Measurements from ENCODE around the gene TBC1D14.

The TBC1D14 gene

DNA sequence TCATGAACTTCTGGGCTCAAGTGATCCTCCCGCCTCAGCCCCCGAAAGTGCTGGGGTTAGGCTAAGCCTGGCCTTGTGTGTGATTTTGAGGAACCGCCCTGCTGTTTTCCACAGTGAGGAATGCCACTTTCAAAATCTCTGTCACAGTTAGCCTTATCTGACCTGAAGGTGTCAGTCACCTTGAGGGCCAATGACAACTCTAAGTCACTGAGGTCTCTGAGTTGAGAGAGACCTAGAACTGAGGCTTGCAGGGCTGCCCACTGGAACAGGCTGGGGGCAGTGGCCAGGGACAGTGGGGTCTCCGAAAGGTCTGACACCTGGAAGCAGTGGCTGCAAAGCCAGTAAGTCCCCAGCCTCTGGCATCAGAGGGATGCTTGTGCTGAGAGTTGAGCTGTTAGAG lies 139.7 kb downstream of the TBC1D14 start:
- no peak overlapping the region for H3K4me3 ChIP-seq (ENCODE audit: low read depth, low read length)
- TF ChIP-seq, protein P1, sequence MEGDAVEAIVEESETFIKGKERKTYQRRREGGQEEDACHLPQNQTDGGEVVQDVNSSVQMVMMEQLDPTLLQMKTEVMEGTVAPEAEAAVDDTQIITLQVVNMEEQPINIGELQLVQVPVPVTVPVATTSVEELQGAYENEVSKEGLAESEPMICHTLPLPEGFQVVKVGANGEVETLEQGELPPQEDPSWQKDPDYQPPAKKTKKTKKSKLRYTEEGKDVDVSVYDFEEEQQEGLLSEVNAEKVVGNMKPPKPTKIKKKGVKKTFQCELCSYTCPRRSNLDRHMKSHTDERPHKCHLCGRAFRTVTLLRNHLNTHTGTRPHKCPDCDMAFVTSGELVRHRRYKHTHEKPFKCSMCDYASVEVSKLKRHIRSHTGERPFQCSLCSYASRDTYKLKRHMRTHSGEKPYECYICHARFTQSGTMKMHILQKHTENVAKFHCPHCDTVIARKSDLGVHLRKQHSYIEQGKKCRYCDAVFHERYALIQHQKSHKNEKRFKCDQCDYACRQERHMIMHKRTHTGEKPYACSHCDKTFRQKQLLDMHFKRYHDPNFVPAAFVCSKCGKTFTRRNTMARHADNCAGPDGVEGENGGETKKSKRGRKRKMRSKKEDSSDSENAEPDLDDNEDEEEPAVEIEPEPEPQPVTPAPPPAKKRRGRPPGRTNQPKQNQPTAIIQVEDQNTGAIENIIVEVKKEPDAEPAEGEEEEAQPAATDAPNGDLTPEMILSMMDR (IDR thresholded peaks at IDR 0.05; ENCODE audit: low read depth, low read length): no peak

DNA sequence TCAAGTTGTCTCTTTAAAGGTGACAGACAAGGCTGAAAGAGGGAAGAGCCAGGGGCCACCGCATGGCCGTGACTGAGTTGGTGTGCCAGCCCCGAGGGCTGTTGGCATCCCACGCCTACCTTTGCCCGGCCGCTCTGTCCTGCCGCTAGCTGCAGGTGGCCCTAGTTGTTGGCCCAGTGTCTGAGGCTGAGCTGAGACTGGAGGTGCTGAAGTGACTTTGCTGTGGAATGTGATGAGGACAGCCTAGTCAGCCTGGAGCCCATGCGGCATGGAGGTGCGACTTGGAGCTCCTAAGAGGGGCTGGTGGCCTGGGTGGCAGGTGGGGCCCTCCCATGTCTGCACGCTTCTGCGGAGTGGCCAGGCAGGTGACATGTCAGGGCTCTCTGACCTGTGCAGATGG lies 140.1 kb downstream of the TBC1D14 start:
- H3K4me3 ChIP-seq (ENCODE audit: low read depth, low read length): no peak overlapping the region
- TF ChIP-seq, protein P1 (IDR thresholded peaks at IDR 0.05; ENCODE audit: low read depth, low read length): no peak

DNA sequence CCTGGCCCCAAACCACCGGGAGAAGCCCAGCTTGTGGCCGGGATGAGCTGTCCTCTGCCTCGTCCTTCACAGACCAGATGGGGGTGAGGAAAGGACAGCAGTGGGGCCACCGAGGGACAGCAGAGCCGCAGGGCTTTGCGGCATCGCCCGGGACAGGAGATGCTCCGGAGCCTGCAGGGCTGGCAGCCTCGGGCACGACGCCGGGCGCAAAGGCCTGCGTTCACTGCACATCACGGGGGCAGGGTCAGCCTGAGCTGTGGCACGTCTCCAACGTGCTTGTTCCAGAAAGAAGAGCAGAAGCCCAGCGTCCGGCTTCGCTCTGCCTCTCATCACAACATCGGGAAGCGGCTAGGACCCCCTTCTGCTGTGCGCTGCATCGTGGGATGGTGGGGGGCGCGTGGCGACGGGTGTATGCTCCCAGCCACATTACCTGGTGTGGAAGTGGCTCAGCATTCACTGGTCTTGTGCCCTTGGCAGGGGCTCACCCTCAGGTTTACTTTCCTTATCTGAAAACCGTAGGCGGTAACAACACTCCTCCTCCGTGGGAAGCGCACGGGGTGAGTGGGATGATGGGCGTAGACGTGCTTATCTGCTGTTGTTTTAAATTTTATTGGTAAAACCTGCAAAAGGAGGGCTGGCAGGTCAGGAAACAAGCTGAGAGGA lies 141.0 kb downstream of the TBC1D14 start:
- TF ChIP-seq, protein P1 (IDR thresholded peaks at IDR 0.05; ENCODE audit: low read depth, low read length): no peak

DNA sequence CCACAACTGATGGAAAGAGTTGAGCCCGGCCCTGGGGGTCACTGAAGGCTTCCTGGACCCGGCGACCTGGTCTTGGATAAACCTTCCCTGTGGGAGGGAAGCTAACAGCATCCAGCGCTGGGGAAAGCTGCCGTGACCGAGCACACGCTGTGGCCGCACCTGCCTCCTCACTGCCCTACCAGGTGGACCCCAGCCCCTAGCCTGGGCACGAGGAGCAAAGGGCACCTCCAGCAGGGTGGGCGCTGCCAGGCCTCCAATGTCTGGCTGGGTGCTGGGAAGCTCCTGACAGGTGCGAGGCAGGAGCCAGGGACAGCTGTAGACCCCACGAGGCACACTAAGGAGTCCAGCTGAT lies 141.5 kb downstream of the TBC1D14 start:
- TF ChIP-seq, protein P1 (IDR thresholded peaks at IDR 0.05; ENCODE audit: low read depth, low read length): no peak
- no peak overlapping the region for H3K4me3 ChIP-seq (ENCODE audit: low read depth, low read length)

More for the DNA sequence above, 141.0 kb downstream of the TBC1D14 start:
- H3K4me3 ChIP-seq (ENCODE audit: low read depth, low read length): no peak overlapping the region

DNA sequence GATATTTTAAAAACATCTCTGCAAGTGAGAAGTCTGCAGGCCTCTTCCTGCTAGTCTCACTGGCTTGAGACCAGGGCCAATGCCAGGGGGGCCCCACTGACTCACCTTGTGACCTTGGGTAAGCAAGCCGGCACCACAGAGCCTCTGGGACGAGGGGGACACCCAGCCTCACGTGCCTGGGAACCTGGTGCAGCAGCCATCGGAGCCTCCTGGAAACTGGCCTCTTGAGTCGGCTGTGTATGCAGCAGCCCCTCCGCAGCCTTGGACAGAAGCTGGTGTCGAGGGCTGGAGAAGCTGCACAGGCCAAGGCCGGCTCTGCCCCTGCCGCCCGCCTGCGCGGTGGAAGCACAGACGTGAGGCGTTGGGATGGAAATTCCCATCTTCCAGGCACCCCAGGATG lies 142.3 kb downstream of the TBC1D14 start:
- H3K4me3 ChIP-seq (ENCODE audit: low read depth, low read length): no peak overlapping the region
- TF ChIP-seq, protein P1 (IDR thresholded peaks at IDR 0.05; ENCODE audit: low read depth, low read length): no peak

DNA sequence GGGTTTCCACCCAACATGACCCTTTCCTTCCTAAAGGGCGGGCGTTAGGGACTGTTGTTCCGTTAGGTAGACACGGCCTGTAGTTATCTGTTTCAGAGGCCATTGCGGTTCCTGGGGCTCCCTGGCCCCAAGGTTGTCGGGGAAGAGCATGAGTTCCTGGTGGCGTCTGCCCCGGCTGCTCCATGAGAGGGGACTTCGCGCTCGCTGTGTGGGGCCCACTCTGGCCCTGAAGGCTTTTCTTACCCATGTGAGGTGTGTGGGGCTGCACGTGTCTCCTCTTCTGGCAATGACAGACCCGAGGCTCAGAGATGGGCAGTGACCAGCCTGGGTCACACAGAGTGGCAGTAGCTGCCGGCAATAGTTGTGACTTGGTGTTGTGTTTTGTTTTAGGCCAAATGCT lies 142.7 kb downstream of the TBC1D14 start:
- TF ChIP-seq, protein P1 (IDR thresholded peaks at IDR 0.05; ENCODE audit: low read depth, low read length): no peak
- H3K4me3 ChIP-seq (ENCODE audit: low read depth, low read length): no peak overlapping the region

DNA sequence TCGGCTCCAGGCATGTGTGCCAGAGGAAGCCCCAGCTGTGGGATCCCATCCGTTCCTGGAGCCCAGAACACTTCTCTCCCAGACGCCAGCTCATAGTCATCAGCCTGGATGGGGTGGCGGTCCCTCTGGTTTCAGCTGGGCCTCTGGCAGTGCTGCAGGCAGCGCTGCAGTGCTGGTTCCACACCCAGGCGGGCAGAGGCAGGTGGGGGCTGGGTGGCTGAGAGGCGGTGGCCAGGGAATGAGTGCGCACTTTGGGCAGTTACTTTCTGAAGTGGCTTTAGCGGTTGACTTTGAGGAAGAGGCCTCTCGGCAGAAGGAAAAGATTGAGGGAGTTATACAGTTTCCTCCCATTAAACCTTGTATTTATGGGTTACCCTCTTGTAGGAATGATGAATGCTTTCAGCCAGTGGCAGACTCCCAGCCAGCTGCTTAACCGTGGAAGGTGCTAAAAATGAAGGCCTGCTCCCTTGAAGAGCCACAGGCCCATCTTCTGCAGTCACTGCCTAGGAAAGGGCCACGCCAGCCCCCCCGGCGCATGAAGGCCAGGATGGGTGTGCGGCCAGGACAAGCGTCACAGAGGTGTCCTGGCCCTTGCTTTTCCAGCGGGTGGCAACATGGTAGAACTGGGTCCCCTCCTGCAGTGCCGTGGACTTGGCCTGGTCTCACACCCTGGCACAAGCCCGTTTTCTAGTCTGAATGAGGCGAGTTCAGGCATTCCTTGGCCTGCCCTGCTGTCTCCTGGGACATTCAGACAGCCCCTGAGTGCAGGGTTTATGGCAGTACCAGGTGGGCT lies 143.5 kb downstream of the TBC1D14 start:
- H3K4me3 ChIP-seq (ENCODE audit: low read depth, low read length): no peak overlapping the region
- TF ChIP-seq, protein P1 (IDR thresholded peaks at IDR 0.05; ENCODE audit: low read depth, low read length): no peak

All from WI38 (cell line).